Stimulated activated CD4-positive, alpha-beta T cell treated with anti-CD3 and anti-CD28 coated beads, Interleukin-2, amount 100 ng/mL, for 24 hours (primary cell): ENCODE measurements around the gene LARGE1.

ENCODE experiments used
- DNase-seq, 2 donors: peaks; one replicate each; pipeline ENCODE4 v3.0.0-alpha.2; 2020

LARGE1 gene

GRCh38 chr22:33817512-33818127, 102.7 kb downstream of the LARGE1 start:
- DNase-seq = no peak

GRCh38 chr22:33812360-33812977, 107.8 kb downstream of the LARGE1 start:
- DNase-seq = no peak

- DNase-seq = no peak
These were observed 108.6 kb downstream of the LARGE1 start for GRCh38 chr22:33811686-33812085.

- DNase-seq = no peak
These were observed 109.1 kb downstream of the LARGE1 start for GRCh38 chr22:33811208-33811607.

- DNase-seq = no peak
These were observed 112.8 kb downstream of the LARGE1 start for GRCh38 chr22:33807470-33807869.

DNA sequence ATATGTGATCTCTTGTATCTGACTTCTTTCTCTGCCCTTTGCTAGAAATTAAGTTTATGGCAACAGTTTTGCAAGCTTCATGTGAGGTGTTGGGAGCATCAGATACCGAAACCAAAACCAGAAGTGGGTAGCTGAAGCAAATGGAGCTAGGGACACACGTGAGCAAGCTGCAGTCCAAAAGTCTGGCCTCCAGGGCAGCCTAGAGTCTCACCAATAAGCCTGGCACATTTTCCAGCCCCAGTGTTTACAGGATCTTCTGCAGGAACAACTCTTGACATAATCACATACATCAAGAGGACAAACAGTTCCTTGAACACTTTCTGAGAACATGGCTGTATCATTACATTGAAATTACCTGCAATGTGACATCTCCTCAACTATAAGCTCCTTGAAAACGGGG, 114.1 kb downstream of the LARGE1 start:
- no peak for DNase-seq

- no peak for DNase-seq
These were observed 116.6 kb downstream of the LARGE1 start for GRCh38 chr22:33803371-33804282.

DNA sequence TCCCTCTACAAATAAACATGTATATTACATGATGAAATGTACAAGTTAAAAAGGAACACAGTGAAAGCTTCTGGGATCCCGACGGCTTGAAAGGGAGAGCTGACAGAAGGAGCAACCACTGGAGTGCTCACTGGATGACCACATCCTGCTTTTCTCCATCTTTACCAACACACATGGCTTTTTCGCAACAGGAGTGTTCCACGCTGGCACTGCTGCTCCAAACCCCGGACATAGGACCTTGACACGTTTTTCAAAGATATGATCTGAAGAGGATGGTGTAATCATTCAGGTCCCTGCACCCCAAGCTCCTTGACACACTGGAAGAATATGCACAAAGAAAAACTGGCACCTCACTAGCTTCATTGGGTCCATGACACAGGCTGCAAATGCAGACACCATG, 121.9 kb downstream of the LARGE1 start:
- no peak for DNase-seq

DNA sequence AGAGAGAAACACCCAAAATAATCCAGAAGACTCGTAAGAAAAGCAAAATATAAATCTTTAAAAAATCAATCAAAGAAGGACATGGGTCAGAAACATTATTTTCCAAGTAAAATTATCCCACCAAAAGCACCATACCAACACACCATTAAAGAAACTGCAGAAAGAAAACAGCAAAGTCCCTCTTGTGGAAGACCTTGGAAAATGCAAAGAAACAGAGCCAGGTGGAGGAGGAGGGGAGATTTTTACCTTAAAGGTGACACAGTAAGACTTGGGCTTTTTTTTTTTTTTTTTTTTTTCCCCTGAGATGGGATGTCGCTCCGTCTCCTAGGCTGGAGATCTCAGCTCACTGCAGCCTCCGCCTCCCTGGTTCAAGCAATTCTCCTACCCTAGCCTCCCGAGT, 123.8 kb downstream of the LARGE1 start:
- DNase-seq = no peak

GRCh38 chr22:33793475-33793874, 126.8 kb downstream of the LARGE1 start:
- no peak for DNase-seq

- DNase-seq = no peak
These were observed 127.4 kb downstream of the LARGE1 start for GRCh38 chr22:33792832-33793231.

DNA sequence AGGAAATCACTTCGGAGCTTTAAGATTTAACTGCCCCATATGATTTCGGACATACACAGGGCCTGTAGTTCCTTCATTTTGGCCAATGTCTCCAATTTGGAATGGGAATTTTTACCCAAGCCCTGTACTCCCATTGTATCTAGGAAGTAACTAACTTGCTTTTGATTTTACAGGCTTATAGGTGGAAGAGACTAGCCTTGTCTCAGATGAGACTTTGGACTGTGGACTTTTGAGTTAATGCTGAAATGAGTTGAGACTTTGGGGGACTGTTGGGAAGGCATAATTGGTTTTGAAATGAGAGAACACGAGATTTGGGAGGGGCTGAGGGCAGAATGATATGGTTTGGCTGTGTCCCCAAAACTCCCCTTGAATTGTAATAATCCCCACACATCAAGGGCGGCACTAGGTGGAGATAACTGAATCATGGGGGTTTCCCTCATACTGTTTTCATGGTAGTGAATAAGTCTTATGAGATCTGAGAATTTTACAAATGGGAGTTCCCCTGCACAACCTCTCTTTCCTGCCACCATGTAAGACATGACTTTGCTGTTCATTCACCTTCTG, 130.5 kb downstream of the LARGE1 start:
- DNase-seq = no peak

DNA sequence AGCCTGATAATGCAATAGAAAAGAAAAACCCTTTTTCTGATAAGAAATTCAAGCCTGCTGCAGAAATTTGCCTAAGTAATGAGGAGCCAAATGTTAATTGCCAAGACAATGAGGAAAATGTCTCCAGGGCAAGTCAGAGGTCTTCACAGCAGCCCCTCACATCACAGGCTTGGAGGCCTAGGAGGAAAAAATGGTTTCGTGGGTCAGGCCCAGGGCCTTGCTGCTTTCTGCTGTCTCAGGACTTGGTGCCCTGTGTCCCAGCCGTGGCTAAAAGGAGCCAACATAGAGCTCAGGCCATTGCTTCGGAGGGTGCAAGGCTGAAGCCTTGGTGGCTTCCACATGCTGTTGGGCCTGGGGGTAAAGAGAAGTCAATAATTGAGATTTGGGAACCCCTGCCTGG, 131.3 kb downstream of the LARGE1 start:
- no peak for DNase-seq

DNA sequence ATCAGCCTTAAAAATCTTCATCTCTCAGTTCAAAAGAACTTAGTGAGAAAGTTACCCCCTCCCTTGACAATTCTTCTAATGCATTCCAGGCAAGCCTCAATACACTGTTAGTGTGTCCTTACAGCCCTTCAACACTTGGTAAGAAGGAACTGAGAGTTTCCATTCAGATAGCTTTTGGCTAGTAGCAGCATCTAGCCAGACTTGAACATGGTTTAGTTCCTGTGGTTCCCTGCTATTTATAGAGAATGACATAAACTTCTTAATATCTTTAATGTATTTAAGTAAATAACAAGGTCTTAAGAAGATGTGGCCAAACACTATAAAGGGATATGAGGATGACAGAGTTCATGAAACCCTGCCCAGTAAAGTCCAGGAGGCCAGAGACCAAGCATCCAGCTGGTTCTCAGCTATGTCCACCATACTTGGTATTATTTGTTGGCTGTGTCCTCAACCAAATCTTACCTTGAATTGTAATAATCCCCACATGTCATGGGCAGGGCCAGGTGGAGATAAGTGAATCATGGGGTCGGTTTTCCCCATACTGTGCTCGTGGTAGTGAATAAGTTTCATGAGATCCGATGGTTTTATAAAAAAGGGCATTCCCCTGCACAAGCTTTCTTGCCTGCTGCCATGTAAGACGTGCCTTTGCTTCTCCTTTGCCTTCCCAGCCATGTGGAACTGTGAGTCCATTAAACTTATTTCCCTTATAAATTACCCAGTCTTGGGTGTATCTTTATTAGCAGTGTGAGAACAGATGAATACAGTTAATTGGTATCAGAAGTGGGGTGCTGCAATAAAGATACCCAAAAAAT, 132.4 kb downstream of the LARGE1 start:
- DNase-seq = no peak

DNA sequence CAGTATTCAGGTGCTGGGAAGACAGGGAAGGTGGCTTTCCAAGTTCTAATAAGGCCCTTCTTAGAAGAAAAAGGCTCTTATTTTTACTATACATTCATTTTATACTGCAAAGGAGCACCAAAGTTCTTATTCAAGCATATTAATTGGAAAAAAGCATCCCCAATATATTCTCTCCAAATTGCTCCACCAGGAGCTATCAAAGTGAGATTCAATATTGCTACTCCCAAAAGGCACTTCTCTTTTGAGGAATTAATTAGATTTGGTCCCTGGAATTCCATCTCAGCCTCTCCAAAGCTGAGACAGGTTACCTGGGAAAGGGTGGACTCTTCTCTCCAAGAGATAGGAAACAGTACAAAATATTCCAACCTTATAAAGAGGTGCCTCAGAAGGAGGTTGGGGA, 134.1 kb downstream of the LARGE1 start:
- no peak for DNase-seq

GRCh38 chr22:33785283-33785968, 134.8 kb downstream of the LARGE1 start:
- no peak for DNase-seq

GRCh38 chr22:33781411-33781810, 138.9 kb downstream of the LARGE1 start:
- DNase-seq = no peak

DNA sequence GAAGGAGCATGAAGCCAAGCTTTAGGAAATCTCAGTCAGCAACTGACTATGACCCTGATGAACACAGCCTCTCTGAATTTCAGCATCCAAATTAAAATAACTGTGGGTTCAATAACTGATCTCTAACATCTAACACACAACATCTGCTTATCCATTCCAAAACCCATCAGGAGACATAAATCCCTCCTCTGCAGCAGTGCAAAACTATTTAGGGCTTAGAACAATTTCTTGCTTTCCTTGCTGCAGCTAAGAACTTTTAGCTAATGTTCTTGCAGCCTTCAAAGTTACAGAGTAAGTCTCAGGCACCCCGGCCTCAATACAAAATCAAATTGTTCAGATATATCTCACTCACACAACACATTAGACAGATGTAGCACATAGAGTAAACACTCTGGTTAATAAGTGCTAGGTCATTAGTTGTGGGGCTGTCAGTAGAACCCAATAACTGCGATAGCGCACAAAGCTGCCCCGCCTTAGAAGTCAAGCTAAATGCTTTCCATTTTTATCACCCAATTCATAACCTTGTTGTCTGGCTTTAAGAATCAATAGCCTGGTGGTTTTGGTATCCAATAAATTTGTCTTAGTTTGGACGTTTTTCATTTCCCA, 139.6 kb downstream of the LARGE1 start:
- no peak for DNase-seq

- no peak for DNase-seq
These were observed 141.0 kb downstream of the LARGE1 start for GRCh38 chr22:33779243-33779642.

DNA sequence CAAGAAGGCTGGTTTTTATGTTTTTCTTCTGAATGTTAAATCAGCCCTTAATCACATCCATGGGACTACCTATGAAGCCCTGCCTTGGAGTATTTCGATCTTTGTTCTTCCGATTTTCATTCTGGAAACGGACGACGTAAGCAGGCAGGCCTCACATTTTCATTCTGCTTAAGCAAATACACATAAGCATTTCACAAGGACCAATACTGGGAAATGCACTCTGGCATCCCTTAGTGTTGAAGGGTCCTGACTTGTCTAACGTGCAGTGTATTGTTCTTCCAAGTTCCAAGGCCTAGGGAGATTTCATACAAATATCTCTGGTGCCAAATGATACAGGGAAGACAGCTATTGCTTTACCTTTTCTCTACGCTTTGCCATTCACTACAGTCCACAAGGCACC, 143.8 kb downstream of the LARGE1 start:
- DNase-seq = no peak

- no peak for DNase-seq
These were observed 145.5 kb downstream of the LARGE1 start for GRCh38 chr22:33774781-33775180.

- DNase-seq = no peak
These were observed 147.5 kb downstream of the LARGE1 start for GRCh38 chr22:33772745-33773144.
